ENCODE data around the gene CEP70. TPM values are rescaled to one million over a fixed set of nuclear protein-coding genes. Genes with fewer than 3 reads are reported as not detected.

Gene CEP70, protein sequence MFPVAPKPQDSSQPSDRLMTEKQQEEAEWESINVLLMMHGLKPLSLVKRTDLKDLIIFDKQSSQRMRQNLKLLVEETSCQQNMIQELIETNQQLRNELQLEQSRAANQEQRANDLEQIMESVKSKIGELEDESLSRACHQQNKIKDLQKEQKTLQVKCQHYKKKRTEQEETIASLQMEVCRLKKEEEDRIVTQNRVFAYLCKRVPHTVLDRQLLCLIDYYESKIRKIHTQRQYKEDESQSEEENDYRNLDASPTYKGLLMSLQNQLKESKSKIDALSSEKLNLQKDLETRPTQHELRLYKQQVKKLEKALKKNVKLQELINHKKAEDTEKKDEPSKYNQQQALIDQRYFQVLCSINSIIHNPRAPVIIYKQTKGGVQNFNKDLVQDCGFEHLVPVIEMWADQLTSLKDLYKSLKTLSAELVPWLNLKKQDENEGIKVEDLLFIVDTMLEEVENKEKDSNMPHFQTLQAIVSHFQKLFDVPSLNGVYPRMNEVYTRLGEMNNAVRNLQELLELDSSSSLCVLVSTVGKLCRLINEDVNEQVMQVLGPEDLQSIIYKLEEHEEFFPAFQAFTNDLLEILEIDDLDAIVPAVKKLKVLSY
- total RNA-seq (2014; rRNA removed; shearing (Covaris generic)) = 4.9 and 7.8 TPM in 2 replicates
- polyA plus RNA-seq (2016; fragmentation: Nextera tagmentation; extraction: Ambion mirVana) = 6.0 and 7.6 TPM in 2 replicates

DNA sequence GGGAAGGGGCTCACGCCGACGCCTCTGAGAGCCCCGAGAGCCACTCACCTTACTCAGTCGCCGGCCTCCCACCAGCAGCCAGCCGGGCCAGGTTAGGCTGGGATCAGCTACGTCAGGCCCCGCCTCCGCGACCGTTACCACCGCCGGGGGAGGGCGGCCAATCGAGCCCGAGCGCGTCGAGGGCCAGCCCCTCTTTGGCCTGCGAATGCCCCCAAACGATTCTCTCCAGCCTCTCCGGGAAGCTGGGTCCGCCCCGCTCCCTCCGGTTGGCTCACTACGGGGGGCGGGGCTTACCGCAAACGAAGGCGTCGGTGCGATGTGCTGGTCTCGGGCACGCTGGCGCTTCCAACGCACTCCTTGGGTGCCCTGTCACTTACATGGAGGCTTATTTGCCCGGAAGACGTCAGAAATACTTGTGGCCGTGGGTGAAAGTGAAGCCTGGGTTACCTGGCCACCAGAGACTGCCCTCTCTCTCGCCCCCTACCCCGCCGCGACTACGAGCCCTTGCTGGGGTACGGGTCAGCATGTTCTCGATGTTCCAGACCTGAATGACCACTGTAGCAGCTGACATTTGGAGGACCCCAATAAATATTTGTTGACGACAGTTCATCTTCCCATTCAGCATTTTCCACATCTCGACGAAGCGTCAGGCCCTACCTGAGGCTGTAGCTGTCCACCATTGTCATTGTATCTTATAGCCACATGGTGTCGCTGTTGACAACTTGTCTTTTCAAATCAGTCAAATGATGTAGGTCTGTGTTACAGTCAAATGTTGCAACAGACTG lies at the start of gene CEP70:
TSS of gene CEP70 (minus strand) at position 111 of the 785 bp plus-strand sequence. CDS start 21,333 bp downstream, outside the sequence.
- 1 to 2% methylated on average over 52 of the region's 52 CpGs for WGBS, 2 experiments (ENCODE audit: low coverage in 1 of 2, low lambda C conversion rate in 2 of 2, missing lambda C conversion rate in 2 of 2)
- no peaks in the 10 kb centered on the region for H3K79me2 ChIP-seq (ENCODE audit: insufficient read depth)
- H3K9me2 ChIP-seq (ENCODE audit: insufficient read depth) = no peaks in the 10 kb centered on the region
- H3K27ac ChIP-seq = peak within 1 kb of the TSS; percentile 44
- DNase-seq = peak; percentile 97
- no peaks in the 10 kb centered on the region for H3K36me3 ChIP-seq (ENCODE audit: low read depth)
- peak within 1 kb of the TSS; percentile 76 for H3K9ac ChIP-seq
- peak within 1 kb of the TSS; percentile 88 for H3K4me2 ChIP-seq (ENCODE audit: unreplicated experiment)
- H3K4me1 ChIP-seq (ENCODE audit: insufficient read depth) = 0 out of 2 replicates have a peak, but pooled peaks cover 3% of the 10 kb centered on the region
- H3F3A ChIP-seq (ENCODE audit: insufficient read depth) = no peaks in the 10 kb centered on the region
- no peaks in the 10 kb centered on the region for H3K27me3 ChIP-seq (replicated peaks; ENCODE audit: insufficient read depth)
- H4K20me1 ChIP-seq (ENCODE audit: insufficient read depth) = no peaks in the 10 kb centered on the region
- peak within 1 kb of the TSS; percentile 99 for H2AFZ ChIP-seq
- H3K4me3 ChIP-seq = peak within 1 kb of the TSS; percentile 80
- in situ Hi-C loops (cut with MboI) = no loop called here
- no peaks in the 10 kb centered on the region for H3K9me3 ChIP-seq (ENCODE audit: low read depth)
- no peak for TF ChIP-seq EZH2phosphoT487 (IDR thresholded peaks at IDR 0.05; ENCODE audit: insufficient read depth, low read depth)
- TF ChIP-seq EZH2 (IDR thresholded peaks at IDR 0.05; ENCODE audit: insufficient read depth, poor library complexity, severe bottlenecking) = no peak

DNA sequence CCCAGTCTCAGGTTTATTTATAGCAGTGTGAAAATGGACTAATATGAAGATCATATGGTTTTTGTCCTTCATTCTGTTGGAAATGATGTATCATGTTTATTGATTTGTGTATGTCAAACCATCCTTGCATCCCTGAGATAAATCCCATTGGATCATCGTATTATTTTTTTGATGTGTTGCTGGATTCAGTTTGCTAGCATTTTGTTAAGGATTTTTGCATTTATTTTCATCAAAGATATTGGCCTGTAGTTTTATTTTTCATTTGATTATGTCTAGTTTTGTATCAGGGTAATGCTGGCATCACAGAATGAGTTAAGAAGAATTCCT lies 48.8 kb upstream of the CEP70 start:
- Histone ChIP-seq H3K4me1 (ENCODE audit: insufficient read depth) (no peaks in the 10 kb centered on the region), H3K9me3 (ENCODE audit: low read depth) (no peaks in the 10 kb centered on the region), H3K27ac (no peak overlapping the region), H3F3A (ENCODE audit: insufficient read depth) (no peaks in the 10 kb centered on the region), H2AFZ (no peak overlapping the region), H3K9me2 (ENCODE audit: insufficient read depth) (no peaks in the 10 kb centered on the region), H3K36me3 (ENCODE audit: low read depth) (no peaks in the 10 kb centered on the region), H3K79me2 (ENCODE audit: insufficient read depth) (no peaks in the 10 kb centered on the region), H3K9ac (no peak overlapping the region), H4K20me1 (ENCODE audit: insufficient read depth) (no peaks in the 10 kb centered on the region), H3K27me3 (replicated peaks; ENCODE audit: insufficient read depth) (no peaks in the 10 kb centered on the region), H3K4me2 (ENCODE audit: unreplicated experiment) (no peak overlapping the region), H3K4me3 (no peak overlapping the region)
- DNase-seq = no peak
- in situ Hi-C loops (cut with MboI) = no loop called here
- TF ChIP-seq EZH2phosphoT487 (IDR thresholded peaks at IDR 0.05; ENCODE audit: insufficient read depth, low read depth) (no peak), EZH2 (IDR thresholded peaks at IDR 0.05; ENCODE audit: insufficient read depth, poor library complexity, severe bottlenecking) (no peak)
- 100% methylated on average over 1 of the region's 1 CpG for WGBS, 2 experiments (ENCODE audit: low coverage in 1 of 2, low lambda C conversion rate in 2 of 2, missing lambda C conversion rate in 2 of 2)

DNA sequence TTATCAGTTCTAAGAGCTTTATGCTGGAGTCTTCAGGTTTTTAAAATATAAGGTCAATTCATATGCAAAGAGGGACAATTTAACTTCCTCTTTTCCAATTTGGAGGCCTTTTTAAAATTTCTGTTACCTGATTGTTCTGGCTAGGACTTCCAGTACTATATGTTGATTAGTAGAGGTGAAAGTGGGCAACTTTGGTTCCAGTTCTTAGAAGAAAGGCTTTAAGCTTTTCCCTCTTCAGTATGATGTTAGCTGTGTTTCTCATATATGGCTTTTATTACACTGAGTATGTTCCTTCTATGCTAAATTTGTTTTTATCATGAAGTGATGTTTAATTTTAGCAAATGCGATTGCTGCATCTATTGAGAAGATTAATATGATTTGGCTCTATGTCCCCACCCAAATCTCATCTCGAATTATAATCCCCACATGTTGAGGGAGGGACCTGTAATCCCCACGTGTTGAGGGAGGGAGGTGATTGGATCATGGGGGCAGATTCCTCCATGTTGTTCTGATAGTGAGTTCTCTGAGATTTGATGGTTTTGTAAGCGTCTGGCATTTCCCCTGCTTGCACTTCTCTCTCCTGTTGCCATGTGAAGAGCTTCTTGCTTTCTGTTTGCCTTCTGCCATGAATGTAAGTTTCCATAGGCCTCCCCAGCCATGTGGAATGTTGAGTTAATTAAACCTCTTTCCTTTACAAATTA lies 48.3 kb upstream of the CEP70 start:
- in situ Hi-C loops (cut with MboI) = no loop called here

DNA sequence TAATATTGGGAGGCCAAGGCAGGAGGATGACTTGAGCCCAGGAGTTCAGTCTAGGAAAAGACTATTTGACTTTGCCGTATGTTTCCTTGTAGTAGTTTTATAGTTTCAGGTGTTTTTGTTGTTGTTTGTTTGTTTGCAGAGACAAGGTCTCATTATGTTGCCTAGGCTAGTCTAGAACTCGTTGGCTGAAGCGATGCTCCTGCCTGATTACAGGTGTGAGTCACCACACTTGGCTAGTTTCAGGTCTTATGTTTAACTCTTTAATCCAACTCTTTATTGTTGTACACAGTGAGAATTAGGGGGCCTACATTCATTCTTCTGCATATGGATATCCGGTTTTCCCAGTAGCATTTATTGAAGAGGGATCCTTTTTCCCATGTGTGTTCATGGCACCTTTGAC lies 46.5 kb upstream of the CEP70 start:
- Histone ChIP-seq H3F3A (ENCODE audit: insufficient read depth) (no peaks in the 10 kb centered on the region), H3K4me1 (ENCODE audit: insufficient read depth) (no peaks in the 10 kb centered on the region), H3K9me2 (ENCODE audit: insufficient read depth) (no peaks in the 10 kb centered on the region), H3K9ac (no peak overlapping the region), H3K27ac (no peak overlapping the region), H3K4me3 (no peak overlapping the region), H3K36me3 (ENCODE audit: low read depth) (no peaks in the 10 kb centered on the region), H3K79me2 (ENCODE audit: insufficient read depth) (no peaks in the 10 kb centered on the region), H3K27me3 (replicated peaks; ENCODE audit: insufficient read depth) (no peaks in the 10 kb centered on the region), H3K4me2 (ENCODE audit: unreplicated experiment) (no peak overlapping the region), H2AFZ (no peak overlapping the region), H3K9me3 (ENCODE audit: low read depth) (no peaks in the 10 kb centered on the region), H4K20me1 (ENCODE audit: insufficient read depth) (no peaks in the 10 kb centered on the region)
- 65 to 69% methylated on average over 4 of the region's 4 CpGs for WGBS, 2 experiments (ENCODE audit: low coverage in 1 of 2, low lambda C conversion rate in 2 of 2, missing lambda C conversion rate in 2 of 2)
- in situ Hi-C loops (cut with MboI) = no loop called here
- peak; percentile 1 for DNase-seq
- TF ChIP-seq EZH2phosphoT487 (IDR thresholded peaks at IDR 0.05; ENCODE audit: insufficient read depth, low read depth) (no peak), EZH2 (IDR thresholded peaks at IDR 0.05; ENCODE audit: insufficient read depth, poor library complexity, severe bottlenecking) (no peak)

More for the DNA sequence above, 48.3 kb upstream of the CEP70 start:
- Histone ChIP-seq H3K79me2 (ENCODE audit: insufficient read depth) (no peaks in the 10 kb centered on the region), H3K27me3 (replicated peaks; ENCODE audit: insufficient read depth) (no peaks in the 10 kb centered on the region), H3K9me3 (ENCODE audit: low read depth) (no peaks in the 10 kb centered on the region), H3F3A (ENCODE audit: insufficient read depth) (no peaks in the 10 kb centered on the region), H2AFZ (no peak overlapping the region), H3K4me1 (ENCODE audit: insufficient read depth) (no peaks in the 10 kb centered on the region), H3K36me3 (ENCODE audit: low read depth) (no peaks in the 10 kb centered on the region), H3K4me3 (no peak overlapping the region), H3K27ac (no peak overlapping the region), H3K4me2 (ENCODE audit: unreplicated experiment) (no peak overlapping the region), H3K9me2 (ENCODE audit: insufficient read depth) (no peaks in the 10 kb centered on the region), H4K20me1 (ENCODE audit: insufficient read depth) (no peaks in the 10 kb centered on the region), H3K9ac (no peak overlapping the region)
- no peak for DNase-seq
- no peak for TF ChIP-seq EZH2 (IDR thresholded peaks at IDR 0.05; ENCODE audit: insufficient read depth, poor library complexity, severe bottlenecking)
- TF ChIP-seq EZH2phosphoT487 (IDR thresholded peaks at IDR 0.05; ENCODE audit: insufficient read depth, low read depth) = no peak
- WGBS, 2 experiments (ENCODE audit: low coverage in 1 of 2, low lambda C conversion rate in 2 of 2, missing lambda C conversion rate in 2 of 2) = 74 to 78% methylated on average over 4 of the region's 4 CpGs

Data from GM23248 (cell line).